GM13976 (cell line): ENCODE data around the gene ADORA2B.
A peak's percentile ranks its signal among the peaks of the same experiment; 100 is the strongest.
"Not testable (repeated sequence)": the region's sequence is repeated elsewhere in the genome, so short reads cannot be mapped to it uniquely, and the experiment has no call there.

Experiments
- DNase-seq: peaks from one replicate; pipeline ENCODE4 v3.0.0; 2012; ENCODE audit warnings: low spot score
- CTCF ChIP-seq: IDR thresholded peaks from 2 replicates; pipeline ENCODE4 v1.5.1; 2012; ENCODE audit warnings: borderline replicate concordance, mild to moderate bottlenecking; ENCODE audit not compliant: insufficient read depth; ENCODE audit errors: extremely low read depth, missing control alignments, control extremely low read depth
- in situ Hi-C: fragments of 300-500 bp; cut with MboI; formaldehyde crosslinking; loops from one replicate; pipeline ENCODE4 v1.12.0; 2022; ENCODE audit warnings: low sequenced_read_pairs, mixed read lengths, inconsistent platforms; ENCODE audit not compliant: unreplicated experiment

Gene ADORA2B

DNA sequence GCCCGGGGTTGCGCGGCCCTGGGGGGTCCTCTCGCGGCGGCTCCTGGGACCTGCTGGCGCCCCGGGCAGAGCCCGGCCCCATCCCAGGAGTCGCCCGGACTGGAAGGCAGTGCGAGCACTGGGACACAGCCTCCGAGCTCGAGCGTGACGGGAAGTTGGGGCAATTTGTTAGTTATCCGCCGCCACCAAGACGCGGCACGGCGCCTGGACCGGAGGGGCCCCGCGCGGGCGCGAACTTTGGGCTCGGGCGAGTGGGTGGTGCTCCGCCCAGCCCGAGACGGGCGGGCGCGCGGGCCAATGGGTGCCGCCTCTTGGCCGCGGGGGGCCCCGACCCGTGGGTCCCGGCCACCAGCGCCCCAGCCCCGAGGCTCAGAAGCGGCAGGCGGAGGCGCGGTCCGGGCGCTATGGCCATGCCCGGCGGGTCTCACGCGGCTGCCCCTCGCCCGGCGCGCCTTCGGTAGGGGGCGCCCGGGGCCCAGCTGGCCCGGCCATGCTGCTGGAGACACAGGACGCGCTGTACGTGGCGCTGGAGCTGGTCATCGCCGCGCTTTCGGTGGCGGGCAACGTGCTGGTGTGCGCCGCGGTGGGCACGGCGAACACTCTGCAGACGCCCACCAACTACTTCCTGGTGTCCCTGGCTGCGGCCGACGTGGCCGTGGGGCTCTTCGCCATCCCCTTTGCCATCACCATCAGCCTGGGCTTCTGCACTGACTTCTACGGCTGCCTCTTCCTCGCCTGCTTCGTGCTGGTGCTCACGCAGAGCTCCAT, at the start of gene ADORA2B:
Gene ADORA2B (plus strand): TSS at position 372 of the 768 bp plus-strand sequence. CDS start 119 bp downstream, at position 491.
- peak; percentile 54 for TF ChIP-seq CTCF
- in situ Hi-C loops = no loop called here
- peak; percentile 81 for DNase-seq

DNA sequence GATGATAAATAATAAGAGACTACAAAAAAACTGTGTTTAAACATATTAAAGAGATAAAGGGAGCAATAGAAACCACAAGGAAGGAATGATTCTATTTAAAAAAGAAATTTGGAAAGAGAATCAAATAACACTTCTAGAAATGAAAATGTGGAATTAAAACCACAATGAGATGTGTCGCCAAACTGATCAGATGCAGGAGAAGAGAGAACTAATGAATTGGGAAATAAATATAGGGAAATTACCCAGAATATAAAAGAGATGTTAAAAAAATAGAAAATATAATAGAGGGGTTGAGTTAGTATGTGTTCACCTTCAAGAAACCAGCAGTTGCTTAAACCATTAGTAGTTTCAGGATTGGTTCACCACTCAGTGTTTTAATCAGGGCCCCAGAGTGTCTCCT, 48.7 kb upstream of the ADORA2B start:
- no peak for DNase-seq
- in situ Hi-C loops = no loop called here
- TF ChIP-seq CTCF = no peak

DNA sequence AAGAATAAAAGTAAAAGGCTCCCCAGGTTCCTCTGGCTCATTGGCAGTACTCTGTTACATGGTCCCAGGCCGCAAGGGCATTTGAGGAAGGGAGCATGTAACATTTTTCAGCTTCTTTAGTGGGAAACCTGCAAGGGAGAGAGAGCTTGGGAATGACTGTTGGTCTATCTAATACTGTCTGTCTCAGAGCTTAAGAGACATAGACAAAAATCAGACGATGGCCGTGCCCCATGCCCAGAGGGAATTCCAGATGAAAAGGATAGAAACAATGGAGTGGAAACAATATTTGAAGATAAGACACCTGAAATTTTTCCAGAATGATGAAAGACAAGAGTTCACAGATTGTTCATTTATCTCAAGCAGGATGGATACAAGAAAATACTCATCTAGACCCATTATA, 48.1 kb upstream of the ADORA2B start:
- DNase-seq = no peak
- in situ Hi-C loops = no loop called here
- no peak for TF ChIP-seq CTCF

GRCh38 chr17:15899596-15899995, 45.3 kb upstream of the ADORA2B start:
- in situ Hi-C loops, DNase-seq: not testable (repeated sequence)

DNA sequence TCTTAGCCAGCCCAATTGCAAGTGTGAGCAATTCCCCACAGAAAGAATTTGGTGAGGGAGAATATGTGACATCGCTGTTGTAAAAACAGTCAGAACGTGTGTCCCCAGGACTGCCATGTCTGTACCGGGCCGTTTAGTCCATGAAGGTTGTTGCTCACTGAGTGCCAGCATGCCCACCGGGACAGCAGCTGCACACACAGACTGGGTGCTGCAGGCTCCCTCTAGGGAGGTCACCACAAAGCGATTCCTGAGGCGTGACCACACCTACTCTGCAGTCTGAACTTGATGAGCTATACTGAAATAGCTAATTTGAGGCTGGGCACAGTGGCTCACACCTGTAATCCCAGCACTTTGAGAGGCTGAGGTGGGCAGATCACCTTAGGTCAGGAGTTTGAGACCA, 44.1 kb upstream of the ADORA2B start:
- in situ Hi-C loops = no loop called here
- DNase-seq = no peak
- TF ChIP-seq CTCF = no peak

DNA sequence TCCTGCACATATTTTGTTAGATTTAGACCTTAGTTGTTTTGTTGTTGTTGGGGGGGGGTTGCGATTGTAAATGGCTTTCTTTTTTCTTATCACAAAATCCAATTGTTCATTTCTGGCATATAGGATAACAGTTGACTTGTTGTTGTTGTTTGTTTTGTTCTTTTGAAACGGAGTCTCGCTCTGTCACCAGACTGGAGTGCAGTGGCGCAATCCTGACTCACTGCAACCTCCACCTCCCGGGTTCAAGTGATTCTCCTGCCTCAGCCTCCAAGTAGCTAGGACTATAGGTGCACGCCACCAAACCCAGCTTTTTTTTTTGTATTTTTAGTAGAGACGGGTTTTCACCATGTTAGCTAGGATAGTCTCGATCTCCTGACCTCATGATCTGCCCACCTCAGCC, 39.7 kb upstream of the ADORA2B start:
- DNase-seq, in situ Hi-C loops: not testable (repeated sequence)

DNA sequence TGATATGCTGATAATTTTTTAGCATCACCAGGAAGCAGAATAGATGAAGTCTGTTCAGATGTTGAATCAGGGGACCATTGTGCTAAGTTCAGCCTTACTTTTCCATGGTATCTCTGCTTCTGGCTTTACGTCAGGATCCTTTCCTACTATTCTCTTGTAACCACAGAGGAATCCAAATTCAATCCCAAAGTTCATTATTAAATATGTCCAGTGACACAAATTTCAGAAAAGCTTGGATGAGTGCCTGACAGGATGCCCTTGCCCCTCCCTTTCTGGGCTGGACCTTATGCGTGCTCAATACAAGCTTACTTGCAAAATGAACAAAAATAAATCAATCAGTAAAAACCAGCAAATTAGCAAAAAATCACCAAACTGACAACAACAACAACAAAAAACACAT, 37.6 kb upstream of the ADORA2B start:
- in situ Hi-C loops = no loop called here
- TF ChIP-seq CTCF = no peak
- no peak for DNase-seq

- DNase-seq = no peak
- in situ Hi-C loops = no loop called here
- no peak for TF ChIP-seq CTCF
Observed at GRCh38 chr17:15908378-15908777, 36.6 kb upstream of the ADORA2B start.
